ENCODE measurements around the gene SYCE1. TPM values are rescaled to one million over a fixed set of nuclear protein-coding genes. Genes with fewer than 3 reads are reported as not detected.

The SYCE1 gene
- total and polyA plus RNA-seq, 2 experiments from 2014 or later: 0.53 TPM; not detected in 1

- Mint-ChIP-seq H3K4me1 (no peaks in the 10 kb centered on the region), H3K27me3 (ENCODE audit: insufficient read depth, low read depth, poor library complexity) (peaks cover 6% of the 10 kb centered on the region), H3K9me3 (peaks cover 54% of the 10 kb centered on the region), H3K4me3 (no peak overlapping the region), H3K27ac (no peak overlapping the region), H3K36me3 (ENCODE audit: low read depth) (no peaks in the 10 kb centered on the region; the same call in 2 of the 3 replicates)
- Histone ChIP-seq H3K4me3 (no peak overlapping the region), H3K79me2 (replicated peaks; ENCODE audit: insufficient read depth) (no peaks in the 10 kb centered on the region), H2AFZ (no peak overlapping the region), H3K4me2 (no peak overlapping the region), H4K20me1 (replicated peaks; ENCODE audit: insufficient read depth) (no peaks in the 10 kb centered on the region), H3K9me2 (ENCODE audit: insufficient read depth) (no peaks in the 10 kb centered on the region), H3K27me3 (ENCODE audit: insufficient read depth) (no peaks in the 10 kb centered on the region), H3K27ac (ENCODE audit: low read depth) (no peak overlapping the region), H3F3A (replicated peaks; ENCODE audit: low read depth) (no peaks in the 10 kb centered on the region), H3K4me1 (ENCODE audit: insufficient read depth) (no peaks in the 10 kb centered on the region), H3K36me3 (ENCODE audit: insufficient read depth) (no peaks in the 10 kb centered on the region)
- no peak for ATAC-seq
- TF ChIP-seq ETS1 (IDR thresholded peaks at IDR 0.05) (no peak), CTCF (conservative IDR thresholded peaks at IDR 0.05; ENCODE audit: low read depth in 2 of 2) (no peak), CREB1 (CRISPR knock-in tag; IDR thresholded peaks at IDR 0.05; ENCODE audit: low read depth) (no peak), EZH2 (IDR thresholded peaks at IDR 0.05; ENCODE audit: low read depth, unreplicated experiment) (no peak), EZH2phosphoT487 (IDR thresholded peaks at IDR 0.05; ENCODE audit: unreplicated experiment) (no peak), STAT1 (IDR thresholded peaks at IDR 0.05; ENCODE audit: unreplicated experiment) (no peak), JUNB (IDR thresholded peaks at IDR 0.05; ENCODE audit: unreplicated experiment) (no peak), REST (IDR thresholded peaks at IDR 0.05; ENCODE audit: unreplicated experiment) (no peak), POLR2AphosphoS5 (IDR thresholded peaks at IDR 0.05; ENCODE audit: low read depth) (no peak), ZNF114 (CRISPR knock-in tag; IDR thresholded peaks at IDR 0.05) (no peak)
- no peak for DNase-seq (ENCODE audit: low spot score)
These were observed 25.6 kb upstream of the SYCE1 start for GRCh38 chr10:133590970-133591359.

Data from GM23338 (cell line).